Measurements from ENCODE around the gene FRMD5.

The FRMD5 gene

DNA sequence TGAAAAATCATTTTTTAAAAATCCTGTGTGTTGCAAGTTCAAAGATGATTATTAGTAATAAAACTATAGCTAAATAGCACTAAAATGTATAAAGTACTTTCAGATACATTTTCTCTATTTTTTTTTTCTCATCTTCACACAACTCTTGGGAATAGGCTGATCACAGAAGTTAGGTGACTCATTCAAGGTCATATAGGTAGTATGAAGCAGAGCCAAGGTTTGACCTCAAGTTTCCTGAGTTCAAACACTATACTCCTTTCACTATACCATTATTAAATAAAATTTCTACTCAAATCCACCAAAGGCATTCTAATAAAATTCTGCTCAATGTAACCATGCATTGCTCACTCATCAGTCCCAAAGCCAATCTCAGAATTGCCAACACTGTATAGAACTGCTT is 21.3 kb downstream of the FRMD5 start:
- H3K4me1 ChIP-seq (ENCODE audit: control extremely low read depth in 1 of 4, control insufficient read depth in 4 of 4, insufficient read depth in 4 of 4, low read length in 3 of 4): no peaks in the 10 kb centered on the region
- H3K27ac ChIP-seq (ENCODE audit: insufficient read depth in 1 of 2, low read depth in 1 of 2, low read length in 2 of 2, poor library complexity in 1 of 2, severe bottlenecking in 2 of 2): no peak overlapping the region
- no peaks in the 10 kb centered on the region for H3K36me3 ChIP-seq (ENCODE audit: control insufficient read depth in 4 of 4, insufficient read depth in 4 of 4, low read length in 3 of 4)
- no peak for DNase-seq
- ChIA-PET POLR2A (no interaction called here), CTCF (no interaction called here)
- no peaks in the 10 kb centered on the region for H3K9me3 ChIP-seq (ENCODE audit: control extremely low read depth in 1 of 5, control insufficient read depth in 4 of 5, insufficient read depth in 2 of 5, low read depth in 1 of 5, low read length in 4 of 5)
- peaks cover 0 to 3% (median 0%) of the 10 kb centered on the region in 5 experiments for H3K27me3 ChIP-seq (replicated peaks in 2 of 5; ENCODE audit: control insufficient read depth in 4 of 5, insufficient read depth in 5 of 5, low read length in 4 of 5)
- no peak overlapping the region for H3K4me3 ChIP-seq (ENCODE audit: control insufficient read depth in 1 of 7, extremely low read depth in 1 of 7, insufficient read depth in 4 of 7, low read depth in 2 of 7, low read length in 6 of 7)

- CTCF ChIA-PET: no interaction called here
- Histone ChIP-seq H3K4me1 (ENCODE audit: control extremely low read depth in 1 of 4, control insufficient read depth in 4 of 4, insufficient read depth in 4 of 4, low read length in 3 of 4) (no peaks in the 10 kb centered on the region), H3K9me3 (ENCODE audit: control extremely low read depth in 1 of 5, control insufficient read depth in 4 of 5, insufficient read depth in 2 of 5, low read depth in 1 of 5, low read length in 4 of 5) (no peaks in the 10 kb centered on the region), H3K27me3 (replicated peaks in 2 of 5; ENCODE audit: control insufficient read depth in 4 of 5, insufficient read depth in 5 of 5, low read length in 4 of 5) (peaks cover 2 to 7% (median 2%) of the 10 kb centered on the region in 5 experiments), H3K27ac (ENCODE audit: insufficient read depth in 1 of 2, low read depth in 1 of 2, low read length in 2 of 2, poor library complexity in 1 of 2, severe bottlenecking in 2 of 2) (no peak overlapping the region), H3K36me3 (ENCODE audit: control insufficient read depth in 4 of 4, insufficient read depth in 4 of 4, low read length in 3 of 4) (no peaks in the 10 kb centered on the region), H3K4me3 (ENCODE audit: control insufficient read depth in 1 of 7, extremely low read depth in 1 of 7, insufficient read depth in 4 of 7, low read depth in 2 of 7, low read length in 6 of 7) (no peak overlapping the region)
- POLR2A ChIA-PET: no interaction called here
- DNase-seq: no peak
- WGBS (ENCODE audit: insufficient coverage): 83% methylated on average over 3 of the region's 5 CpGs
These were observed 31.7 kb downstream of the FRMD5 start for GRCh38 chr15:44163370-44163769.

- Histone ChIP-seq H3K27me3 (replicated peaks in 2 of 5; ENCODE audit: control insufficient read depth in 4 of 5, insufficient read depth in 5 of 5, low read length in 4 of 5) (peaks cover 2 to 7% (median 3%) of the 10 kb centered on the region in 5 experiments), H3K9me3 (ENCODE audit: control extremely low read depth in 1 of 5, control insufficient read depth in 4 of 5, insufficient read depth in 2 of 5, low read depth in 1 of 5, low read length in 4 of 5) (no peaks in the 10 kb centered on the region), H3K36me3 (ENCODE audit: control insufficient read depth in 4 of 4, insufficient read depth in 4 of 4, low read length in 3 of 4) (no peaks in the 10 kb centered on the region), H3K4me1 (ENCODE audit: control extremely low read depth in 1 of 4, control insufficient read depth in 4 of 4, insufficient read depth in 4 of 4, low read length in 3 of 4) (no peaks in the 10 kb centered on the region), H3K4me3 (ENCODE audit: control insufficient read depth in 1 of 7, extremely low read depth in 1 of 7, insufficient read depth in 4 of 7, low read depth in 2 of 7, low read length in 6 of 7) (no peak overlapping the region), H3K27ac (ENCODE audit: insufficient read depth in 1 of 2, low read depth in 1 of 2, low read length in 2 of 2, poor library complexity in 1 of 2, severe bottlenecking in 2 of 2) (no peak overlapping the region)
- ChIA-PET POLR2A (no interaction called here), CTCF (no interaction called here)
- DNase-seq: no peak
- 100% methylated on average over 1 of the region's 1 CpG for WGBS (ENCODE audit: insufficient coverage)
These were observed 34.3 kb downstream of the FRMD5 start for GRCh38 chr15:44160796-44161195.

DNA sequence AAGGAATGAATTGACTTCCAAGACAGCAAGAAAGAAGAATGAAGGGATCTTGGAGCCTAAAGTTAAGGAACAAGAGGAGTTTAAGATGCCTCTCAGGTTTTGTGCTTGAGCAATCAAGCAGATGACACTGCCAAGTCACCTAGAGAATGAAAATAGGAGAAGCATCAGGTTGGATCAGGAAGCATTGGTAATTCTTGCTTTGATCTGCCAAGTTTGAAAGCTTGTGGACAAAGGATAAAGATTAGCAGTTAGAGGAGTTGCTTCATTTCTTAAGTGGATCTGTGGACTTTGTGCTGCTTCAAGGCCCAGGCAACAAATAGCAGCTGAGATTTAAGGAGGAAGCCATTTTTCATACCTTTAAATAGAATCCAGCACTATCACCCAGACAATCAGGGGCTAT is 35.6 kb downstream of the FRMD5 start:
- Histone ChIP-seq H3K4me3 (ENCODE audit: control insufficient read depth in 1 of 7, extremely low read depth in 1 of 7, insufficient read depth in 4 of 7, low read depth in 2 of 7, low read length in 6 of 7) (no peak overlapping the region), H3K27ac (ENCODE audit: insufficient read depth in 1 of 2, low read depth in 1 of 2, low read length in 2 of 2, poor library complexity in 1 of 2, severe bottlenecking in 2 of 2) (no peak overlapping the region), H3K4me1 (ENCODE audit: control extremely low read depth in 1 of 4, control insufficient read depth in 4 of 4, insufficient read depth in 4 of 4, low read length in 3 of 4) (no peaks in the 10 kb centered on the region), H3K9me3 (ENCODE audit: control extremely low read depth in 1 of 5, control insufficient read depth in 4 of 5, insufficient read depth in 2 of 5, low read depth in 1 of 5, low read length in 4 of 5) (no peaks in the 10 kb centered on the region), H3K36me3 (ENCODE audit: control insufficient read depth in 4 of 4, insufficient read depth in 4 of 4, low read length in 3 of 4) (no peaks in the 10 kb centered on the region), H3K27me3 (replicated peaks in 2 of 5; ENCODE audit: control insufficient read depth in 4 of 5, insufficient read depth in 5 of 5, low read length in 4 of 5) (peaks cover 2 to 7% (median 2%) of the 10 kb centered on the region in 5 experiments)
- DNase-seq: no peak
- ChIA-PET CTCF (no interaction called here), POLR2A (no interaction called here)

- CTCF ChIA-PET: no interaction called here
- Histone ChIP-seq H3K4me1 (ENCODE audit: control extremely low read depth in 1 of 4, control insufficient read depth in 4 of 4, insufficient read depth in 4 of 4, low read length in 3 of 4) (no peaks in the 10 kb centered on the region), H3K27ac (ENCODE audit: insufficient read depth in 1 of 2, low read depth in 1 of 2, low read length in 2 of 2, poor library complexity in 1 of 2, severe bottlenecking in 2 of 2) (no peak overlapping the region), H3K9me3 (ENCODE audit: control extremely low read depth in 1 of 5, control insufficient read depth in 4 of 5, insufficient read depth in 2 of 5, low read depth in 1 of 5, low read length in 4 of 5) (no peaks in the 10 kb centered on the region), H3K4me3 (ENCODE audit: control insufficient read depth in 1 of 7, extremely low read depth in 1 of 7, insufficient read depth in 4 of 7, low read depth in 2 of 7, low read length in 6 of 7) (no peak overlapping the region), H3K27me3 (replicated peaks in 2 of 5; ENCODE audit: control insufficient read depth in 4 of 5, insufficient read depth in 5 of 5, low read length in 4 of 5) (peaks cover 2 to 7% (median 2%) of the 10 kb centered on the region in 5 experiments), H3K36me3 (ENCODE audit: control insufficient read depth in 4 of 4, insufficient read depth in 4 of 4, low read length in 3 of 4) (no peaks in the 10 kb centered on the region)
- no peak for DNase-seq
- POLR2A ChIA-PET: no interaction called here
These were observed 37.0 kb downstream of the FRMD5 start for GRCh38 chr15:44158111-44158510.

DNA sequence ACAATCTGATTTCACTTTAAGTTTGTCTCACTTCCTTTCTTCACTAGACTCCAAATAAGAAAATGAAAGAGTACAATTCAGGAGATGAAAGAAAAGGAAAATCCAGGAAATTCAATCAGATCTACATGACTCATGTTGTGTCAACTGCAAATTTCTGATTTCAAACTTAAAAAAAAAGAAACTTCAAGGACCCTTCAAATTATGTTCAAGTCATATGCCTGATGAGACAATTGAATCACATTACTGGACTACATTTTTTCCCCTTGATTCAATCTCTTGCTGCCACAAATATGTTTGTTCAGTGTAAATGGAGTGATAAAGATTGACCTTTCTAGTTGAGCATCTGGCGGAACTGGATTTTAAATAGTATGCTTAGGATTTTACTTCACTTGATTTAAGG is 37.4 kb downstream of the FRMD5 start:
- Histone ChIP-seq H3K4me1 (ENCODE audit: control extremely low read depth in 1 of 4, control insufficient read depth in 4 of 4, insufficient read depth in 4 of 4, low read length in 3 of 4) (no peaks in the 10 kb centered on the region), H3K36me3 (ENCODE audit: control insufficient read depth in 4 of 4, insufficient read depth in 4 of 4, low read length in 3 of 4) (no peaks in the 10 kb centered on the region), H3K27me3 (replicated peaks in 2 of 5; ENCODE audit: control insufficient read depth in 4 of 5, insufficient read depth in 5 of 5, low read length in 4 of 5) (peaks cover 2 to 7% (median 2%) of the 10 kb centered on the region in 5 experiments), H3K27ac (ENCODE audit: insufficient read depth in 1 of 2, low read depth in 1 of 2, low read length in 2 of 2, poor library complexity in 1 of 2, severe bottlenecking in 2 of 2) (no peak overlapping the region), H3K9me3 (ENCODE audit: control extremely low read depth in 1 of 5, control insufficient read depth in 4 of 5, insufficient read depth in 2 of 5, low read depth in 1 of 5, low read length in 4 of 5) (no peaks in the 10 kb centered on the region), H3K4me3 (ENCODE audit: control insufficient read depth in 1 of 7, extremely low read depth in 1 of 7, insufficient read depth in 4 of 7, low read depth in 2 of 7, low read length in 6 of 7) (no peak overlapping the region)
- no peak for DNase-seq
- ChIA-PET CTCF (no interaction called here), POLR2A (no interaction called here)
- no CpG with 5 or more reads among the region's 1 CpG for WGBS (ENCODE audit: insufficient coverage)

- DNase-seq: no peak
- WGBS (ENCODE audit: insufficient coverage): 97% methylated on average over 4 of the region's 4 CpGs
- no peak overlapping the region for H3K27ac ChIP-seq (ENCODE audit: insufficient read depth in 1 of 2, low read depth in 1 of 2, low read length in 2 of 2, poor library complexity in 1 of 2, severe bottlenecking in 2 of 2)
- peaks cover 0 to 2% (median 0%) of the 10 kb centered on the region in 5 experiments for H3K27me3 ChIP-seq (replicated peaks in 2 of 5; ENCODE audit: control insufficient read depth in 4 of 5, insufficient read depth in 5 of 5, low read length in 4 of 5)
- no peak overlapping the region for H3K4me3 ChIP-seq (ENCODE audit: control insufficient read depth in 1 of 7, extremely low read depth in 1 of 7, insufficient read depth in 4 of 7, low read depth in 2 of 7, low read length in 6 of 7)
- ChIA-PET CTCF (no interaction called here), POLR2A (no interaction called here)
- H3K4me1 ChIP-seq (ENCODE audit: control extremely low read depth in 1 of 4, control insufficient read depth in 4 of 4, insufficient read depth in 4 of 4, low read length in 3 of 4): no peaks in the 10 kb centered on the region
- no peaks in the 10 kb centered on the region for H3K9me3 ChIP-seq (ENCODE audit: control extremely low read depth in 1 of 5, control insufficient read depth in 4 of 5, insufficient read depth in 2 of 5, low read depth in 1 of 5, low read length in 4 of 5)
- no peaks in the 10 kb centered on the region for H3K36me3 ChIP-seq (ENCODE audit: control insufficient read depth in 4 of 4, insufficient read depth in 4 of 4, low read length in 3 of 4)
These were observed 41.7 kb downstream of the FRMD5 start for GRCh38 chr15:44153352-44153751.

GRCh38 chr15:44149224-44149623 is 45.8 kb downstream of the FRMD5 start:
- CTCF ChIA-PET: no interaction called here
- WGBS (ENCODE audit: insufficient coverage): no CpG with 5 or more reads among the region's 1 CpG
- H3K27ac ChIP-seq (ENCODE audit: insufficient read depth in 1 of 2, low read depth in 1 of 2, low read length in 2 of 2, poor library complexity in 1 of 2, severe bottlenecking in 2 of 2): no peak overlapping the region
- peaks cover 0 to 2% (median 0%) of the 10 kb centered on the region in 5 experiments for H3K27me3 ChIP-seq (replicated peaks in 2 of 5; ENCODE audit: control insufficient read depth in 4 of 5, insufficient read depth in 5 of 5, low read length in 4 of 5)
- H3K4me1 ChIP-seq (ENCODE audit: control extremely low read depth in 1 of 4, control insufficient read depth in 4 of 4, insufficient read depth in 4 of 4, low read length in 3 of 4): no peaks in the 10 kb centered on the region
- H3K36me3 ChIP-seq (ENCODE audit: control insufficient read depth in 4 of 4, insufficient read depth in 4 of 4, low read length in 3 of 4): no peaks in the 10 kb centered on the region
- POLR2A ChIA-PET: no interaction called here
- H3K4me3 ChIP-seq (ENCODE audit: control insufficient read depth in 1 of 7, extremely low read depth in 1 of 7, insufficient read depth in 4 of 7, low read depth in 2 of 7, low read length in 6 of 7): no peak overlapping the region
- H3K9me3 ChIP-seq (ENCODE audit: control extremely low read depth in 1 of 5, control insufficient read depth in 4 of 5, insufficient read depth in 2 of 5, low read depth in 1 of 5, low read length in 4 of 5): no peaks in the 10 kb centered on the region
- DNase-seq: no peak
